Activated CD8-positive, alpha-beta T cell treated with anti-CD3 and anti-CD28 coated beads, Interleukin-2, amount 10 ng/mL, durations not matched to agents 7 days and 5 days (primary cell): ENCODE measurements around the gene STEAP1. TPM values are rescaled to one million over a fixed set of nuclear protein-coding genes. Genes with fewer than 3 reads are reported as not detected.

ENCODE experiments used
- total RNA-seq, 2 experiments: library from RNA; stranded (reverse); gene quantifications; one replicate each; pipeline ENCODE4 v1.2.3, GENCODE V29; 2021

Gene STEAP1
- total RNA-seq, 2 experiments from 2014 or later: not detected

Other genes starting within 250 kb of the STEAP1 start
- gene STEAP2, start 57.3 kb downstream of the STEAP1 start, total RNA-seq: not detected
- under 1 TPM in 1 of 2 experiments, not detected in 1; 0.65 TPM for gene CFAP69, start 90.7 kb downstream of the STEAP1 start, total RNA-seq
- not detected for gene FAM237B, start 166.8 kb downstream of the STEAP1 start, total RNA-seq
- 10 to 100 TPM; 22.5 to 23.1 TPM for gene GTPBP10, start 192.2 kb downstream of the STEAP1 start, total RNA-seq
- gene CLDN12, start 249.0 kb downstream of the STEAP1 start, total RNA-seq: 1 to 10 TPM; 1.7 to 2.6 TPM